NB4 (cell line): Measurements from ENCODE around the gene USP28.
"Not testable (repeated sequence)": the region's sequence is repeated elsewhere in the genome, so short reads cannot be mapped to it uniquely, and the experiment has no call there.

Source experiments
- DNase-seq: peaks from one replicate; pipeline ENCODE4 v3.0.0; 2010; ENCODE audit warnings: low read depth
- H3K4me3 ChIP-seq: one replicate; pipeline ENCODE4 v1.5.1; 2011; ENCODE audit warnings: mild to moderate bottlenecking, low read depth, low read length, moderate library complexity
- CTCF ChIP-seq: IDR thresholded peaks from one replicate; pipeline ENCODE4 v1.5.1; 2012; ENCODE audit warnings: low read depth, low read length
- MAX ChIP-seq: IDR thresholded peaks from 2 replicates; pipeline ENCODE4 v1.6.1; 2011; ENCODE audit warnings: low read depth, low read length
- MYC ChIP-seq: IDR thresholded peaks from 2 replicates; pipeline ENCODE4 v1.6.1; 2011; ENCODE audit warnings: low read depth, low read length
- POLR2A ChIP-seq: IDR thresholded peaks from 2 replicates; pipeline ENCODE4 v1.6.1; 2011; ENCODE audit warnings: mild to moderate bottlenecking; ENCODE audit not compliant: insufficient read length; ENCODE audit errors: extremely low read depth

The USP28 gene

GRCh38 chr11:113806406-113806805 is 69.0 kb downstream of the USP28 start:
- TF ChIP-seq CTCF (peak; percentile 73), MYC (no peak)
- DNase-seq: peak; percentile 54
- H3K4me3 ChIP-seq: no peak overlapping the region

- TF ChIP-seq MAX: no peak
- TF ChIP-seq POLR2A: no peak
- no peak for TF ChIP-seq CTCF
- TF ChIP-seq MYC: no peak
- no peak for DNase-seq
- H3K4me3 ChIP-seq: no peak overlapping the region
These were observed 69.7 kb downstream of the USP28 start for GRCh38 chr11:113805640-113806039.

- TF ChIP-seq POLR2A (no peak), MYC (no peak), CTCF (no peak), MAX (no peak)
- DNase-seq: no peak
- no peak overlapping the region for H3K4me3 ChIP-seq
These were observed 72.8 kb downstream of the USP28 start for GRCh38 chr11:113802621-113803020.

GRCh38 chr11:113796663-113797259 is 78.6 kb downstream of the USP28 start:
- no peak overlapping the region for H3K4me3 ChIP-seq
- TF ChIP-seq MAX (no peak), CTCF (peak; percentile 85)
- peak; percentile 55 for DNase-seq

- no peak for DNase-seq
- TF ChIP-seq MAX (no peak), CTCF (no peak), MYC (no peak), POLR2A (no peak)
- H3K4me3 ChIP-seq: no peak overlapping the region
These were observed 85.6 kb downstream of the USP28 start for GRCh38 chr11:113789675-113790320.

GRCh38 chr11:113789016-113789415 is 86.4 kb downstream of the USP28 start:
- H3K4me3 ChIP-seq, DNase-seq: not testable (repeated sequence)
